Thyroid gland (tissue), 4 donors: ENCODE results near the gene ESRRB.

ENCODE experiments used
- CTCF ChIP-seq, 6 experiments: fragments of 200-600 bp in 3 of 6; fragments of 450-650 bp in 3 of 6; sonication (generic) in 3 of 6; IDR thresholded peaks; one replicate each; pipeline ENCODE4 v1.5.1; 2016 to 2019; ENCODE audit warnings: antibody characterized with exemption in 6 of 6, mild to moderate bottlenecking in 2 of 6, inconsistent platforms in 1 of 6, moderate library complexity in 1 of 6
- POLR2A ChIP-seq, 2 donors: fragments of 450-650 bp; IDR thresholded peaks; one replicate each; pipeline ENCODE4 v1.6.1; 2017; ENCODE audit warnings: antibody characterized with exemption in 2 of 2, mild to moderate bottlenecking in 2 of 2, moderate library complexity in 1 of 2

GRCh38 chr14:76465664-76466063 lies 89.7 kb downstream of the ESRRB start:
- TF ChIP-seq CTCF (IDR thresholded peaks at IDR 0.05) (no peak), POLR2A (IDR thresholded peaks at IDR 0.05) (no peak)
